Measurements from ENCODE around the gene SIAH1.
"Not testable (repeated sequence)": the region's sequence is repeated elsewhere in the genome, so short reads cannot be mapped to it uniquely, and the experiment has no call there.

The SIAH1 gene

GRCh38 chr16:48329138-48329537, 56.1 kb downstream of the SIAH1 start:
- no peak for DNase-seq

- no peak for DNase-seq
Observed at GRCh38 chr16:48326915-48327314, 58.3 kb downstream of the SIAH1 start.

GRCh38 chr16:48323783-48324775, 61.1 kb downstream of the SIAH1 start:
- DNase-seq = no peak

GRCh38 chr16:48321317-48322036, 63.7 kb downstream of the SIAH1 start:
- DNase-seq = no peak

GRCh38 chr16:48318630-48319029, 66.6 kb downstream of the SIAH1 start:
- DNase-seq = no peak

GRCh38 chr16:48317614-48318315, 67.4 kb downstream of the SIAH1 start:
- DNase-seq = no peak

- no peak for DNase-seq
Observed at GRCh38 chr16:48317026-48317425, 68.2 kb downstream of the SIAH1 start.

GRCh38 chr16:48313905-48314304, 71.3 kb downstream of the SIAH1 start:
- not testable (repeated sequence) for DNase-seq

- no peak for DNase-seq
Observed at GRCh38 chr16:48310908-48311641, 74.1 kb downstream of the SIAH1 start.

Data from NCI-H2081 (cell line).